Tracheal epithelial cell (primary cell): ENCODE results near the gene BET1L. TPM values are rescaled to one million over a fixed set of nuclear protein-coding genes. Genes with fewer than 3 reads are reported as not detected.

ENCODE experiments used
- total RNA-seq: library from RNA; depleted of rRNA; stranded (reverse); fragments of >200 nt; gene quantifications from 2 replicates; pipeline ENCODE4 v1.2.1, GENCODE V29; 2014

BET1L gene, protein sequence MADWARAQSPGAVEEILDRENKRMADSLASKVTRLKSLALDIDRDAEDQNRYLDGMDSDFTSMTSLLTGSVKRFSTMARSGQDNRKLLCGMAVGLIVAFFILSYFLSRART
- total RNA-seq = 14.0 and 14.5 TPM in 2 replicates

DNA sequence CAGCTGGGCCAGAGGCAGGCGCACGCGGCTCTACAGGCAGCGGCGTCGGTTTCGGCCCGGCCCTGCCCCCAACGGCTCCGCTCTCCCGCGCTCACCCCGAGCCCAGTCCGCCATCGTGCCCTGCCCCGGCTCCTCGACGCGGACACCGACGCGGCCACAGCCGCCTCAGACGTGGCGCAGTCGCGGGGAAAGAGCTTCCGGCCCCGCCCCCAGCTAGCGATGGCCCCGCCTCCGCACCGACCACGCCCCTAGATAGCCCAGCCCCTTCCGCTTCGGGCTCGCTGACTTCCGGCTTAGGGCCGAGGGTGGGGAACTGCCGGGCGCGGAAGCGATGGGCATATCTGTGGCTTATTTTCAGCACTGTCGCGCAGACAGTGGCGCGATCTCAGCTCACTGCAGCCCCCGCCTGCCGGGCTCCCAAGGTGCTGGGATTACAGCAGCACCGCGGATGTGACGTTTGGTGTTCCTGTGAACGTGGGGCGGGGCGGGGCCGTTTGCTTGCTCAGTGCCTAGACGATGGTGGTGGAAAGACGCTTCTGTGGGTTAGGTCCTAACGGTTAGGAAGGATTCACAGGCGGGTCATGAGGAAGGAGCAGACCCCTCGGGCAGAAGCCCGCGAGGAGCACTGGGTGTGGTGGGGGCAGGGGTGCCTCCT is at the start of gene BET1L, which contains the start of gene RIC8A:
BET1L (minus strand) TSS at position 192 of the 655 bp plus-strand sequence; CDS start at position 114, 78 bp downstream.
RIC8A (plus strand) TSS at position 501 of the 655 bp plus-strand sequence. CDS start 1,147 bp downstream, outside the sequence.

DNA sequence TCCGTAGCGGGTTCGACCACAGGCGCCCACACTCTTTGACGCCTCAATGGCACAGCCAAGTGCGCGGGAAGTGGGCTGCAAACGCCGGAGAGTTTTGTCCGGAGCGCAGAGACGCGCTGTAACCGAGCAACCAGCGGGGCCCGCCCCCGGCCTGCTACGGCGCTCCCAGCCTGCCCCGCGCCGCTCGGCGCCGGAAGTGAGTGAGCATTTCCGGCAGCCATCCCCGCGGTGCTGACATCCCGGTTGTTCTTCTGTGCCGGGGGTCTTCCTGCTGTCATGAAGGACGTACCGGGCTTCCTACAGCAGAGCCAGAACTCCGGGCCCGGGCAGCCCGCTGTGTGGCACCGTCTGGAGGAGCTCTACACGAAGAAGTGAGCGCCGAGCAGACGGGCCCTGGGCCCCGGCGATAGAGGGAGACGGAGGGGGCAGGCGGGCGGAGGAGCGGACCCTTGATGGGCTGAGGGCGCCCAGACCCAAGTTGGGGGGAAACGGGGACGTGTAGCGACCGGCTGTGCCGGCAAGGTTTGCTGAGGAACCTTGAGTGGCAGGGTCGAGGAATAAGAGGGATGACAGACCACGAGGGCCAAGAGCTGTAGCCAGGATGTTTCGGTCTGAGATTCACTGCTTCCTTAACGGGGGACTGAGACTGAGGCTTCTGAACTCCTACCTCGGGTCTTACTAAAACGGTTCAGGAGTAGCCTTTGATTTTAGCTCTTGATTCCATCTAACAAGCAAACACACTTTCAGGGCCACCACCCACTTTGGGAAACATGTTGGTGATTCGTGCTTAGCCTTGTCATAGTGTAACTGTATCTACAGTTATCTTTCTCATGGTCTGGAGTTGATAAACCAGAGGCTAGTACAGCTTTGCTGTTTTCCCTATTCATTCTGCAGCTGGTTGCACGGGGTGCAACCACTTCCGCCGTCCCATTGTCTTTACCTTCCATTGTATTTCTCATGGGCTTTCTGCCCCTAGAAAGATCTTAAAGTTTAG is 29.9 kb upstream of the BET1L start, which contains the start of gene PSMD13:
PSMD13 (plus strand) TSS at position 203 of the 994 bp plus-strand sequence; CDS start at position 277, 74 bp downstream.

DNA sequence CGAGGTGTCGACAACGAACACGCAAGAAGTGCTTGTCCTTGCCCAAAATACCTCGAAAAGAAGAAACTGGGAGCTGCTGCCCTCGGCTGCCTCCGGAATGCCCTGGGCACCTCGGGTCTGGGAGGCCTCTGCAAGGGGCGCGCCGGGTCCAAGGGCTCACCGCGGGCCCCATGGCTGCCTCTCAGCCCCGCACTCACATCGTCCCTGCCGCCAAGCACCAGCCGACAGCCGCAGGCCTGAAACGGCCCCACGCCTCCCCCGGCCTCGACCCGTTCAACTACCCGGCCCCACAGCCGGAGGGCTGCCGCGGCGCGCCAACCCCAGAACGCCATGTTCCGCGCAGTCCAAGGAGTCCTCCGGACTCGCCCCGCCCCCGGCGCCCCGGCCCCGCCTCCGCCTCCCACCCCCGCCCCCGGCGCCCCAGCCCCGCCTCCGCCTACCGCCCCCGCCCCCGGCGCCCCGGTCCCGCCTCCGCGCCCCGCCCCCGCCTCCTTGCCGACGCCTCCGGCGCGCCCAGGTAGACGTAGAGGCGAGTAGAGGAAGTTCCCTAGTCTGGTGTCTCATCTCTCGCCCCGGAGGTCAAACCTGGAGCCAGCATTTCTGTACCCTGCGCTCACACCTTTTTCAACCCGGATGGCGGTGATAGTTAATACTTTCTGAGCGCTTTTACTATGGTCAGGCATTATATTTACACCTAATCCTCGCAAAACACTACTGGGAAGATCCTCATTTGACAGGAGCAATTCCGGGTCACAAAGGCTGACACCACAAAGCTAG is 29.0 kb upstream of the BET1L start, which contains the start of gene SIRT3:
SIRT3 (minus strand) TSS at position 346 of the 777 bp plus-strand sequence; CDS start at position 332, 14 bp downstream.

GRCh38 chr11:192674-193128 is 14.5 kb downstream of the BET1L start, which contains the start of gene SCGB1C1:
SCGB1C1 (plus strand) TSS chr11:193078; CDS start chr11:193100, 22 bp downstream.

Other genes starting within 250 kb of the BET1L start
- gene SCGB1C1, start 14.3 kb downstream of the BET1L start, total RNA-seq = not detected in 2 replicates
- gene RIC8A, start 309 bp upstream of the BET1L start, total RNA-seq = 104 and 149 TPM in 2 replicates
- gene SIRT3, start 28.9 kb upstream of the BET1L start, total RNA-seq = 4.1 and 5.5 TPM in 2 replicates
- gene PSMD13, start 29.6 kb upstream of the BET1L start, total RNA-seq = 129 and 161 TPM in 2 replicates
- gene NLRP6, start 71.0 kb upstream of the BET1L start, total RNA-seq = not detected in 2 replicates
- gene PGGHG, start 81.7 kb upstream of the BET1L start, total RNA-seq = 1.9 and 9.6 TPM in 2 replicates
- not detected in 2 replicates for gene IFITM5, start 92.1 kb upstream of the BET1L start, total RNA-seq
- 2.3 and 7.2 TPM in 2 replicates for gene IFITM2, start 100.4 kb upstream of the BET1L start, total RNA-seq
- 0.43 and 7.5 TPM in 2 replicates for gene IFITM1, start 106.6 kb upstream of the BET1L start, total RNA-seq
- 12.6 and 25.1 TPM in 2 replicates for gene IFITM3, start 113.5 kb upstream of the BET1L start, total RNA-seq
- 27.3 and 29.4 TPM in 2 replicates for gene B4GALNT4, start 162.1 kb upstream of the BET1L start, total RNA-seq
- 290 and 382 TPM in 2 replicates for gene PKP3, start 186.8 kb upstream of the BET1L start, total RNA-seq
- gene SIGIRR, start 207.6 kb upstream of the BET1L start, total RNA-seq = 16.9 and 26.4 TPM in 2 replicates
- 7.7 and 16.4 TPM in 2 replicates for gene ANO9, start 234.6 kb upstream of the BET1L start, total RNA-seq
- gene PTDSS2, start 242.9 kb upstream of the BET1L start, total RNA-seq = 35.7 and 42.2 TPM in 2 replicates